Type B pancreatic cell (in vitro differentiated cells): Measurements from ENCODE around the gene KCNJ4. TPM values are rescaled to one million over a fixed set of nuclear protein-coding genes. Genes with fewer than 3 reads are reported as not detected.
A peak's percentile ranks its signal among the peaks of the same experiment; 100 is the strongest.
"Not testable (repeated sequence)": the region's sequence is repeated elsewhere in the genome, so short reads cannot be mapped to it uniquely, and the experiment has no call there.

Experiments
- DNase-seq: peaks from one replicate; pipeline ENCODE4 v3.0.0; 2021; ENCODE audit warnings: mixed read lengths; ENCODE audit not compliant: unreplicated experiment; ENCODE audit errors: extremely low spot score
- H3K27ac Mint-ChIP-seq: 2 replicates; pipeline ENCODE4 v1.8.0; 2021; ENCODE audit warnings: mild to moderate bottlenecking, mixed read lengths
- H3K27me3 Mint-ChIP-seq: 2 replicates; pipeline ENCODE4 v1.8.0; 2021; ENCODE audit warnings: mixed read lengths
- H3K36me3 Mint-ChIP-seq: 2 replicates; pipeline ENCODE4 v1.8.0; 2021; ENCODE audit warnings: mixed read lengths
- H3K4me1 Mint-ChIP-seq: one replicate; pipeline ENCODE4 v1.8.0; 2021; ENCODE audit warnings: mixed read lengths; ENCODE audit not compliant: unreplicated experiment
- H3K4me3 Mint-ChIP-seq: 2 replicates; pipeline ENCODE4 v1.8.0; 2021; ENCODE audit warnings: mild to moderate bottlenecking, mixed read lengths
- H3K9me3 Mint-ChIP-seq: 2 replicates; pipeline ENCODE4 v1.8.0; 2021; ENCODE audit warnings: mixed read lengths
- CTCF ChIP-seq: fragments of 200-600 bp; sonication (generic); conservative IDR thresholded peaks from 2 replicates; pipeline ENCODE4 v1.5.0; 2021; ENCODE audit warnings: antibody characterized with exemption, mild to moderate bottlenecking
- total RNA-seq: library from RNA; stranded (reverse); gene quantifications from 2 replicates; pipeline ENCODE4 v1.2.1, GENCODE V29; 2021; ENCODE audit warnings: low replicate concordance

Gene KCNJ4
- total RNA-seq, 1 donor from 2014 or later = 2.0 TPM

DNA sequence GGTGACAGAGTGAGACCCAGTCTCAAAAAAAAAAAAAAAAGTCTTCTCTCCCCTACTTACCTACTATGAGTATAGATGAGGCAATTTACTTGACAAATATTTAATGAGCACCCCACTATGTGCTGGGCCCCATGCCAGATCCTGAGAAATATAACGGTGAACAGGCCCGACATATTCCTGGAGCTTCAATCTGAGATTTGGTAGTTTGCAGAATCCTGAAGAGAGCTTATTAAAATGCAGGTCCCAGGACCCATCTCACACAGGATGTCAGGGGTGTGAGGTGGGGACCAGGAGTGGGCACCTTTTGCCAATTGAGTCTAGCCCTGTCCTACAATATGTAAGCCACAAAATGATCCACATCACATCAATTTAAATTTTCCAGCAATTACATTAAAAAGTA, 44.0 kb downstream of the KCNJ4 start:
- H3K27me3 Mint-ChIP-seq = no peaks in the 10 kb centered on the region
- H3K4me3 Mint-ChIP-seq = no peak overlapping the region
- no peaks in the 10 kb centered on the region for H3K9me3 Mint-ChIP-seq
- peak; percentile 7 for DNase-seq
- no peak for TF ChIP-seq CTCF
- no peak overlapping the region for H3K27ac Mint-ChIP-seq
- no peaks in the 10 kb centered on the region for H3K4me1 Mint-ChIP-seq
- H3K36me3 Mint-ChIP-seq = no peaks in the 10 kb centered on the region

DNA sequence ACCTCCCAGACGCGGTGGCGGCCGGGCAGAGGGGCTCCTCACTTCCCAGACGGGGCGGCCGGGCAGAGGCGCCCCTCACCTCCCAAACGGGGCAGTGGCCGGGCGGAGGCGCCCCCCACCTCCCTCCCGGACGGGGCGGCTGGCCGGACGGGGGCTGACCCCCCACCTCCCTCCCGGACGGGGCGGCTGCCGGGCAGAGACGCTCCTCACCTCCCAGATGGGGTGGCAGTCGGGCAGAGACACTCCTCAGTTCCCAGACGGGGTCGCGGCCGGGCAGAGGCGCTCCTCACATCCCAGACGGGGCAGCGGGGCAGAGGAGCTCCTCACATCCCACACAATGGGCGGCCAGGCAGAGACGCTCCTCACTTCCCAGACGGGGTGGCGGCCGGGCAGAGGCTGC, 45.1 kb downstream of the KCNJ4 start:
- peak; percentile 60 for DNase-seq
- not testable (repeated sequence) for H3K4me3 Mint-ChIP-seq, H3K27me3 Mint-ChIP-seq, H3K27ac Mint-ChIP-seq, H3K9me3 Mint-ChIP-seq, H3K4me1 Mint-ChIP-seq, H3K36me3 Mint-ChIP-seq

DNA sequence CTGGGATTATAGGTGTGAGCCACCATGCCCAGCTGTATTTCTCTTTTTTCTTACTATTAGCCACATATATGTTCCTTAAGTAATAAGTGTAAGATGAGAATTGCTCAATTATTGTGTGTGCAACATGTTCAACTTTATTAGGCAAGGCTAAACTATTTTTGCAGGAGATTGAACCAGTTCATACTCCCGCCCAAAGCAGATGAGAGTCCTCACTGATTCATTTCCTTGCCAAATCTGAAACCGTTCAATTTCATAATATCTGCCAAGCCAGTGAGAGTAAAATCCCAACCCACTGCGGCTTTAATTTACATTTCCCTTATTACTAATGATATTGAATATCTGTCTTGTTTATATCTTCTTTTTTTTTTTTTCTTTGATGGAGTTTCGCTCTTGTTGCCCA, 48.4 kb downstream of the KCNJ4 start:
- Mint-ChIP-seq H3K4me3 (no peak overlapping the region), H3K36me3 (no peaks in the 10 kb centered on the region)
- no peak for DNase-seq

GRCh38 chr22:38404419-38404818, 50.6 kb downstream of the KCNJ4 start:
- Mint-ChIP-seq H3K27ac (no peak overlapping the region), H3K36me3 (no peaks in the 10 kb centered on the region)

More for the DNA sequence above, 48.4 kb downstream of the KCNJ4 start:
- Mint-ChIP-seq H3K4me1 (peaks cover 1% of the 10 kb centered on the region), H3K9me3 (no peaks in the 10 kb centered on the region), H3K27me3 (no peaks in the 10 kb centered on the region), H3K27ac (no peak overlapping the region)
- no peak for TF ChIP-seq CTCF

GRCh38 chr22:38403812-38404211, 51.2 kb downstream of the KCNJ4 start:
- no peaks in the 10 kb centered on the region for H3K36me3 Mint-ChIP-seq
- no peak overlapping the region for H3K4me3 Mint-ChIP-seq
- no peak for DNase-seq
- no peak overlapping the region for H3K27ac Mint-ChIP-seq
- TF ChIP-seq CTCF = no peak
- peaks cover 15% of the 10 kb centered on the region for H3K4me1 Mint-ChIP-seq
- no peaks in the 10 kb centered on the region for H3K27me3 Mint-ChIP-seq
- no peaks in the 10 kb centered on the region for H3K9me3 Mint-ChIP-seq

More at GRCh38 chr22:38404419-38404818, 50.6 kb downstream of the KCNJ4 start:
- Mint-ChIP-seq H3K4me1 (peaks cover 15% of the 10 kb centered on the region), H3K4me3 (no peak overlapping the region), H3K27me3 (no peaks in the 10 kb centered on the region), H3K9me3 (no peaks in the 10 kb centered on the region)
- TF ChIP-seq CTCF = no peak
- DNase-seq = no peak

GRCh38 chr22:38402204-38402603, 52.8 kb downstream of the KCNJ4 start:
- no peak overlapping the region for H3K27ac Mint-ChIP-seq
- H3K36me3 Mint-ChIP-seq = no peaks in the 10 kb centered on the region
- no peak overlapping the region for H3K4me3 Mint-ChIP-seq
- no peaks in the 10 kb centered on the region for H3K27me3 Mint-ChIP-seq
- H3K4me1 Mint-ChIP-seq = peaks cover 15% of the 10 kb centered on the region
- TF ChIP-seq CTCF = no peak
- DNase-seq = no peak
- no peaks in the 10 kb centered on the region for H3K9me3 Mint-ChIP-seq
